ENCODE results near the gene MAP3K13.

DNA sequence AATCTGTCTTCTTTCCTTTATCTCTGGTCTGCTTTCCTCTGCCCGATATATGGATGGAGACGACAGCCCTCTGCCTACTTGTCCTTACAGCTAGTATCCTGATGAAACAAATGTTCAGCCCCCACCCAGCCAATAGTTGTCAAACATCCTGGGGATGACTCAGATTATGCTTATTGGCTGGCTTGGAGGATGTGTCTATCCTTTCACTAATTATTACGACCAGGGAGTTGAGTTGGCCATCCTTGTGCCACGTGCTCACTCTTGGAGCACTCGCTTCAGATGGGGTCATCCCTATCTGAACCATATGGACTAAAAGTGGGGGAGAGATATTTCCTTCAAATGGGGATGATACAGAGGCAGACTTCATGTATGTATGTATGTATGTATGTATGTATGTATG lies 6.4 kb upstream of the MAP3K13 start:
- TF ChIP-seq, protein P1, sequence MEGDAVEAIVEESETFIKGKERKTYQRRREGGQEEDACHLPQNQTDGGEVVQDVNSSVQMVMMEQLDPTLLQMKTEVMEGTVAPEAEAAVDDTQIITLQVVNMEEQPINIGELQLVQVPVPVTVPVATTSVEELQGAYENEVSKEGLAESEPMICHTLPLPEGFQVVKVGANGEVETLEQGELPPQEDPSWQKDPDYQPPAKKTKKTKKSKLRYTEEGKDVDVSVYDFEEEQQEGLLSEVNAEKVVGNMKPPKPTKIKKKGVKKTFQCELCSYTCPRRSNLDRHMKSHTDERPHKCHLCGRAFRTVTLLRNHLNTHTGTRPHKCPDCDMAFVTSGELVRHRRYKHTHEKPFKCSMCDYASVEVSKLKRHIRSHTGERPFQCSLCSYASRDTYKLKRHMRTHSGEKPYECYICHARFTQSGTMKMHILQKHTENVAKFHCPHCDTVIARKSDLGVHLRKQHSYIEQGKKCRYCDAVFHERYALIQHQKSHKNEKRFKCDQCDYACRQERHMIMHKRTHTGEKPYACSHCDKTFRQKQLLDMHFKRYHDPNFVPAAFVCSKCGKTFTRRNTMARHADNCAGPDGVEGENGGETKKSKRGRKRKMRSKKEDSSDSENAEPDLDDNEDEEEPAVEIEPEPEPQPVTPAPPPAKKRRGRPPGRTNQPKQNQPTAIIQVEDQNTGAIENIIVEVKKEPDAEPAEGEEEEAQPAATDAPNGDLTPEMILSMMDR (IDR thresholded peaks at IDR 0.05): no peak
- no peak for TF ChIP-seq POLR2A (IDR thresholded peaks at IDR 0.05)
